HuH-7 (cell line): ENCODE data around the gene PLEKHM3.

Source experiments
- DNase-seq: peaks from one replicate; pipeline ENCODE4 v3.0.0; 2011; ENCODE audit warnings: low spot score

Gene PLEKHM3

GRCh38 chr2:207791579-207792243 is 233.6 kb downstream of the PLEKHM3 start:
- DNase-seq, result no peak

- DNase-seq, result no peak
These were observed 234.4 kb downstream of the PLEKHM3 start for GRCh38 chr2:207790898-207791297.

DNA sequence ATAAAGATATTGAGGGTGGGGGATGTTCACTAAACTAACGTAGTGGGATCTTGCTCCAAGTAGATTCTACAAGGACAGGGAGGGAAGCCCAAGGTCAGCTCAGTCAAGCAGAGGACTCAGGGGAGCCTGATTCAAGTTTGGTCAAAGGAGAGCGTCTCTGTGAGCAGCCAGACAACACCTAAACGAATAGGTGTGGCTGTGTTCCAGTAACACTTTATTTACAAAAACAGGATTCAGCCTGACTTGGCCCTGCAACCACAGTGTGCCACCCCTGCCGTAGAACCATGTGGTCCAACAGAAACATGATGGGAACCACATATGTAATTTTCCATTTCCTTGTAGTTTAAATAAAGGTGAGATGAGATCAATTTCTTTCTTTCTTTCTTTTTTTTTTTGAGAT is 237.5 kb downstream of the PLEKHM3 start:
- no peak for DNase-seq

GRCh38 chr2:207787017-207787416 is 238.3 kb downstream of the PLEKHM3 start:
- no peak for DNase-seq

DNA sequence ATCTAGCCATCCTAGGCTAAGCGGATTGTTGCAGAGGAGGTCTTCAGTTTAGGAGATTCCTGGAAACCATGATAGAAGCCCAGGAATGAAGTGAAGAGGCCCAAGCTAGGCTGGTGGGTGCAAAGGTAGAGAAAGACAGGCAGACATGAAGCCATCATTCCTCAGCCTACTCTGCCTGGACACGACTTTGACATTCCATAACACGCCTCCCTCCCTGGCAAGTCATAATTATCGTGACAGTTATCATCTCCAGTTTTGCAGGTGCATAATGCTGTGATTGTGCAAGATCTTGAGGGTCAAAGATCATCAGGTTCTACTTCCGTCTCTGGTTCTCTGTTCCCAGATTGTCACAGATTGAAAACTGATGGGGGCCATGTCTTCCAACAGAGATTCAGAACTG is 240.4 kb downstream of the PLEKHM3 start:
- no peak for DNase-seq

DNA sequence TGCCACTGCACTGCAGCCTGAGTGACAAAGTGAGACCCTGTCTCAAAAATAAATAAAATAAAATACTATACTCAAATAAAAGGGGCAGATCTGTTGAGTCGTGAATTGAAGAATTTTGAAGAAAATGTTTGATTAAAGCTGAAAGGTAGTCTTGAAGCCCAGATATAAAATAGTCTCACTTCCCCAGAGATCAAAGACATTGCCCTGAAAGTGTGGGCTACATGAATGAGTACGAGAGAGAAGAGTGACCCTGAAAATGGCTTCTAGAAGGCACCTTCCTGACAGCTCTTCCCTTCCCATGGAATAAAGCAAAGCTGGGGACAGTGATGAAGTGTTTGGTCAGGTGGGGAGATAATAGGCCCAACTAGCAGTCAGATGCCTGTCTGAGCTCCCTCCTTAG is 241.8 kb downstream of the PLEKHM3 start:
- DNase-seq, result no peak

DNA sequence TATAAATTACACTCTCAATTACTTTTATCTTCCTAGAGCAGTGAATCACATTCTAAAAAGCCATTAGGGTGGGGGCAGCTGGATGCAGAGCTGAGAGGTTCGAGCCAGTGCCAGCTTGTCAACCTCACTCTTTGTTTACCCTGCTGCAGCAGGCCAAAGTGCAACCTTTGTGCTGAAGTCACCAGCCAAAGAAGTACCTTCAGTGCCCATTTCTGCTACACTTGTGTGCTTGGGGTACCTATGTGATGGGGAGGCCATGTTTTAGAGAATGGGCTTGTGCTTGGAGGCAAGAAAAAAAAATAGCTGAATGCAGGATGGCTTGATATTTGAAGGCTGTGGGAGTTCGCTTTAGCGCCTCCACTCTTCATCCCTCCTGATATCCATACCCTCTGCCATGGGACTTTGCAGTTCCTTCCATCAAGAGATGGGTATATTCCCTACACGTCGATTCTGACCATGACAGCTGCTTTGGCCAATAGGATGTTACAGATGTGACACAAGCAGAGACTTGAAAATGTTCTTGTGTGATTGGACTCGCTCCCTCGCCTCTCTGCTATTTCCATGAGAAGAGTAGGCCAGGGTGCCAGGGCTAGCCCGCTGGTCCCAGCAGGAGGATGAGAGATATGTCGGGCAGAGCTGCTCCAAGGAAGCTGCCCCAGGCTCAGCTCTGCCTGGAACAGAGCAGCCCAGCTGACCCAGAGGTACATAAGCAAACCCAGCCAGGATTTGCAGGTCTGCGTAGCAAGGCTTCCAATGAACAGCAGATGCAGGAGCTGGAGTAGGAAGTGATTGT is 242.9 kb downstream of the PLEKHM3 start:
- no peak for DNase-seq

DNA sequence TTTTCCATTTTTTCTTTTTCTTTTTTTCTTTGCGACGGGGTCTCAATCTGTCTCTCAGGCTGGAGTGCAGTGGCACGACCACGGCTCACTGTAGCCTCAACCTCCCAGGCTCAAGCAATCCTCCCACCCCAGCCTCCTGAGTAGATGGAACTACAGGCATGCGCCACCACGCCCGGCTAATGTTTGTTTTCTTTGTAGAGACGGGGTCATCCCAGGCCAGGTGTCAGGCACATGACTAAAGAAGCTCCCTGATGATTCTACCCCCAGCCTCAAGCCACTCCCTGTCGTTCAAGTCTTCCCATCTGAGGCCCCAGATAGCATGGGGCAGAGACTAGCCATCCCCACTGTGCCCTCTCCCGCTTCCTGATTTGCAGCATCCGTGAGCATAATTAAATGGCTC is 245.8 kb downstream of the PLEKHM3 start:
- no peak for DNase-seq

- DNase-seq, result no peak
These were observed 246.9 kb downstream of the PLEKHM3 start for GRCh38 chr2:207778298-207778882.

- DNase-seq, result no peak
These were observed 248.2 kb downstream of the PLEKHM3 start for GRCh38 chr2:207777124-207777523.

- no peak for DNase-seq
These were observed 249.9 kb downstream of the PLEKHM3 start for GRCh38 chr2:207775473-207775872.

- no peak for DNase-seq
These were observed 252.5 kb downstream of the PLEKHM3 start for GRCh38 chr2:207772844-207773205.

DNA sequence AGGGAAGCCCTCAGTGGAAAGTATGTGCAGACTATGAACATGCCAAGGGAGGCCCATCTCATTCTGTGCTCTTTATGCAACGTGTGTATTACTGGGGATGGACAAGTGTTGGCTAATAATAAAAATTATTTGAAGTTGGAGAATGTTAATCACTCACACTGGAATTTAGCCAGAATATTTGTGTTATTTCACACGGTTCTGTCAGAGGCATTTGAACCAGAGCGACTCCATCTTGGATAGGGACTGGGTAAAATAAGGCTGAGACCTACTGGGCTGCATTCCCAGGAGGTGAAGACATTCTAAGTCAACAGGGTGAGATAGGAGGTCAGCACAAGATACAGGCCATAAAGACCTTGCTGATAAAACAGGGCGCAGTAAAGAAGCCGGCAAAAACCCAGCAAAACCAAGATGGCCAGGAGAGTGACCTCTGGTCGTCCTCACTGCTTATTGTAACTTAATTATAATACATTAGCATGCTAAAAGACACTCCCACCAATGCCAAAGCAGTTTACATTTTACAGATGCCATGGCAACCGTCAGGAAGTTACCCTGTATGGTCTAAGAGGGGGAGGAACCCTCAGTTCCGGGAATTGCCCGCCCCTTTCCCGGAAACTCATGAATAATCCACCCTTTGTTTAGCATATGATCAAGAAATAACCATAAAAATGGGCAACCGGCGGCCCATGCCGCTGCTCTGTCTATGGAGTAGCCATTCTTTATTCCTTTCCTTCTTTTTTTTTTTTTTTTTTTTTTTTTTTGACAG is 253.1 kb downstream of the PLEKHM3 start:
- DNase-seq, result no peak

GRCh38 chr2:207771421-207771820 is 253.9 kb downstream of the PLEKHM3 start:
- DNase-seq, result no peak
